Activated CD4-positive, alpha-beta T cell treated with anti-CD3 and anti-CD28 coated beads, Interleukin-2, amount 50 U/mL, for 16 hours (primary cell): Measurements from ENCODE around the gene APOBEC4.

Experiments used
- DNase-seq: peaks from one replicate; pipeline ENCODE4 v3.0.0-alpha.2; 2020

Gene APOBEC4

DNA sequence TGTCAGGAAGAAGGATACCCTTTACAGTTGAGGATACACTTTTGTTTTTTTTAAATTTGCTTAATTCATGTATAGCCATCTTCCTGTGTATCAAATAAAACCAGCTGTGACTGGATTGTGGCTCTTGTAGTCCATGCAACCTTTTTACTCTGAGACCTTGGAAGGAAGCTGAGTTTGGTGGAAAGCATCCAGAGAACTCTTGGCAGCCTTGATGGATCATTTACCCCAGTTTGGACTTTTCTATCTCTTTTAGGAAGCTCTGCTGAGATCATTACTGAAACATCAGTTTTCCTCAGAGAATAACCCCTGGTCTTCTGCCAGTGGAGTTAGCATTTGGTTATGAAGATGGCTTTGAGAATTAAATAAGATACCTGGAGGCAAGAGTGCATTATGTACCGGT lies 21.2 kb upstream of the APOBEC4 start:
- DNase-seq, result no peak

DNA sequence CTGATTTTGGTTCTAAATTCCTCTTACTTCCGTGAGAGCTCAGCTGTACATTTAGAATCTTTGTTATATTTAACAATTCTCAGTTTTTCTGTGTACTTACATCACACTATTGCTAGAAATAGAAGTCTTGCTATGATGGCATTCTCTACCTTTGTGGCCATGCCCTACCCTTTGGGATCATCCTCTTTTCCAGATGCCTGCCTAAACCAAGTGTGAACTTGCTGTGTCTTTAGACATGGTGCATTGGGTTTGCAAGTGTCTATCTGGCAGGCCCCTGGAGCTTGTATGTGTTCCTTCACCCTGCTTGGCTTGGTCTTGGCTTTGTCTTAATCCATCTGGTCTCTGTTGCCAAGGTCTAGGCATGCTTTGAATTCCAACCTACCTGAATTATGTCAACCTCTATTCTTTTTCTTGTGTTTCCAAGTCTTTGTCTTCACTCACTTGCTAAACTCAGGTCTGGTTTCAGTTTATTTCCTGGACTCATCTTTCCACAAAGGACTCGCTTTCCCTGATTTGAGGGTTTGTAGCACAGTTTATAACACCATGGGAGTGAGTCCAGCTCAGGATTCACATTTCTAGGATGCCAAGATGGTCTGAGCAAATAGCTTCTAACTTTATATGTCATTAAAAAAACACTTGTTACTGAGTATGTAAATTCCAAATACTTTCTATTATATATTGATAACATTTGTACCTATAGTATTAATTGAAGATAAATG lies 20.6 kb upstream of the APOBEC4 start:
- DNase-seq, result no peak

DNA sequence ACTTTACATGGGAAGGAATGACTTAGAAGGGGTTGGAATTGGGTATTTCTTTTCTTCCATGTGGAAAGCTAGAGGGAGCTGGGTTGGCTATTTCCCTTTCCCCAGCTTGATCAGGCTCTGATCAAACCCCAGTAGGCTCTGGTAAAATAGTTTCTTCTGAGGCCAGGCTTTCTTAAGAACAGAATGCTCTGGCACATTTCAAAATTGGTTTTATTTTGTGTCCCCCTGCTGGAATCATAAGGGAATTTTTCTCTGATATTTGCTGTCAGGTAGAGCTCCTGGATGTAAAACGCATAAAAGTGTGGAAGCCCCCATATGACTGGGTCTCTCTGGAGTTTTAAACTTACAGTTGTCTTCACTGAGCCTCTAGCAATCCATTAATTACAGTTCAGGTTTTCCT lies 17.1 kb upstream of the APOBEC4 start:
- DNase-seq, result no peak

DNA sequence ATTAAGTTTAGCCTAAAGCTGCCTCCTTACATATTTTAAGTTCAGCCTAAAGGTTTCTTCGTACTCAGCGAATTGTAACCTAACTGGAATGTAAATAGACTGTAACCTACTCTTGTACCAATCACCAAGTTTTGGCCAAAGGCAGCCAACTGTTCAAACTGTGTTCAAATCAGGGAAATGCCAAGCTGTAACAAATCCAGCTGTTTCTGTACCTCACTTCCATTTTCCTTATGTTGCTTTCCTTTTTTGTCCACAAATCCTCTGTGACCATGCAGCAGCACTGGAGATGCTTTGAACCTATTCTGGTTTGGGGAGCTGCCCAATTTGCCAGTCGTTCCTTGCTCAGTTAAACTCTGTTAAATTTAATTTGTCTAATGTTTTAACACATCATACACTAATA lies 3.2 kb upstream of the APOBEC4 start:
- no peak for DNase-seq

DNA sequence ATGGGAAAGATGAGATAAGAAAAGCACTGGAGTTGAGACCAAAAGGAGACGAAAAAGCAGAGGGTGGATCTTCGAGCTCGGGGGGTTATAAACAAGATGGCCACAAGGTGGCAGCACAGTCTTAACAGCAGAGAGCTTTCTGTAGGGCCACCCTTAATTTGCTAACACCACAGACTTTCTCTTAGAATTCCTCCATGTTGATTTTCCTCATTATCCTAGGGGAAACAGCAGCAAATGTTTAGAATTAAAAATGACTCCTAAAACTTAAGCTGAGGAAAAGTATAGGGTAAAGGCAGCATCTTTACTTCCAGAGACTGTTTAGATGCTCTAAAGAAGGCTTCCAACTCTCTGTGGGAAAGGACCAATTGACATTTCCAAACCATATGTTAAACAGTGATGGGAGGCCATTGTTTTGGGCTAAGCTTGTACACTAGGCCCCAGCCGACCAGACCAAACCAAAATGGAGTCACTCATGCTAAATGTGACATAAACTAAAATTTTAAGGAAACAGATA lies 2.5 kb upstream of the APOBEC4 start:
- peak; percentile 79 for DNase-seq

DNA sequence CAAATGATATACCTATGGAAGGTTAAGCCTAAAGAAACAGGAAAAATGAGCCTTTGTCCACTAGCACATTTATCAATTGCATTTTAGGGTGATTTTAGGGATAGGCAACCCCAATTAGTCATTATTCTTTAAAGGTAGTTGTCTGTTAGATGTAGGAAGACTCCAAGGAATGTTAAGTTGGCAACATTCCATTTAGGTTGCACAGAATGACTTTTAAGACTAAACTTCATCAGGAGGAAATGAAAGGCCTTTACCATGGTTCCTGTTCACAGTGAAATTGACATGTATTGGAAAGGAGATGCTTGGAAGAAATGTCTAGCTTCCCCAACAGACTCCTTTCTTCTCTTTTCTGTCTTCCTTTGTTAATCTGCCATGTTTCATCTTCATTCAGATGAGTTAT lies 1.6 kb upstream of the APOBEC4 start:
- DNase-seq, result no peak

DNA sequence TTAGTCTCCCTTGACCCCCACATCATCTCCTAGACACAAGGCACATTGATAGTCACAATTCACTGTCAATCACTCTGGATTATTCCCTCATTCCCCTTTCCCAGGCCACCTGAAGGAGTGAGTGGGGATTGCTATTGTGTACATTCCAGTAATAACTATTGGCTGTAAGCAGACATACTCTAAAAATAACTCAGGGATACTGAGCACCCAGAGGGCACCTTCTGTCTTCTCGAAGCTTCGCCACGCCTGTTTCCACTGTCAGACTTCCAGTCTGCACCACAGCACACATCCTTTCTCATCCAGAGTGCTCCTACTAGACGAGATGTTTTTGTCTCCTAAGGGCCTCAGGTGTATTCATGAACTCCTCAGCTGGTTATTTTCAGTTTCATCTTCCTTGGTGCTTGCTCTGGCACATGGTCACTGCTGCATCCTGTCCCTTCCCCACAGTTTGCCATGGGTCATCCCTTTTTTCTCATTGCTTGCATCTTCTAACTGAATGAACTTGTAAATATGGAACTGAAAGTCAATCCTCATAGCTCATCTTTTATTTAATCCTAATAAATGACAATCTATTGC lies 848 bp upstream of the APOBEC4 start:
- no peak for DNase-seq

DNA sequence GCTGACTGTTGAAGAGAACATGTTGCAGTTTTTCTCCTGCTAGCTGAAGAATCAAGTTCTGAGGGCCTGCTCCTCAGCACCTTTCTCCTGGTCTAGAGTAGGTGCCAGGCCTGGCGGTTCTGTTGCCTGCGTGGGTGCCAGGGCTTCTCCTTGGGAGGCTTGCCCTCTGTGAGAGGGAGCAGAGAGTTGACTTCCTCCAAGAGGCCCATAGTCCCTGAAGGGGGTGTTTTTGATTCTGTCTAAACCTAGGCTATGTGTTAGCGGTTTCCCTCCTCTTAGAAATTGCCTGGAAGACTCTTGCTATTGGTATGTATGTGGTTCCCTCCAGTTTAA lies 312 bp upstream of the APOBEC4 start:
- no peak for DNase-seq

DNA sequence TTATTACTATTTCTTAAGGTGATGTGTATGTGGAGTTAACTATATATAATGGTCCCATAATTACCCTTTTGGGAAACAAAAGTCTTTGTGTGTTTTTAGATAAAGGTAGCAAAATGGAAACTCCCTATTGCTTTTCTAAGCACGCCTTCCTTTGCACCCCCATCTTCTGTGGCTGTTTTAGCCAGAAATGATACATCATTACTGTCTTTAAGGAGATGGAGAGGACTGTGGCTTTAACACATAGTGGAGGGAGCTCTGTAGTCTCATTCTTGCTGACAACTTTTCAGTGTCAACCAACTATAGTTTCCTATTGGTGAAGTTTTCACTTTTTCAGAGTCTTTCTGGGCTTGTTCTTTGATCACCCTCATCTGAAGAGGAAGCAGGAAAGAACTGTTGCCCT lies 1.0 kb downstream of the APOBEC4 start:
- peak; percentile 79 for DNase-seq

DNA sequence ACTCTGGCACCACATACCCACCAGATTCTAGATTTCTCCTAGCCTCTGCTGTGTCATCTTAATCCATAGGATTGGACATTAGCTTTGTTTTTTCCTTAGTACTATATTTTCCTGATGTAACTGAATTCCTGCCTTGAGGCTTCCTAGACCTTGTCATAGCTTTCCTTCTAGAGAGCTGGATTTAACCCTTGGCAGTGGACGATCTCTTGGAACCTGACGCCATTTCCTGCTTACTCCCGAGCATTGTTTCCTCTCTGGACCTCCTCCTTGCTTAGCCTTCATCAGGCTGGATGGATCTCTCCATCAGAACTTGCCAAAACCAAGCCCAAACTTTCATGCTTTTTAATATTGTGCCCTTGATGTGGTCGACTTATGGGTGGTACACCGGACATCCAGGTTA lies 1.5 kb downstream of the APOBEC4 start:
- DNase-seq, result no peak

DNA sequence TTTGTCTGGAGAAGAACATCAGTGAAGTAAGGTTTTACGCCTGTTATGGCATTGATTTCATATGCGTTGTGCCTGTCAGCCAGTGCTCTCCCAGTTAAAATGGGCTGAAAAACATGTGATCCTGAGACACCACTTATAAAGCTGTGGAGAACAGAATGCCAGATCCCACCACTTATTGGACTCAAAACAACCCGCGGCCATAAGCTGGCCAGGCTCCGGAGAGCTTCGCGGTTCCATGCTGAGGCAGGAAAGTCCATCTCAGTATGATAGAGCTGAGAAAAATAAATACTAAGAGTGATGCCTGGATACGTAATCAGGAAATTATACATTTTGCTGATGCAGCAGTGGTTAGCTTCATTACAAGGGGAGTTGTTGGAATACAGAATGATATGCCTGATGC lies 5.1 kb downstream of the APOBEC4 start:
- no peak for DNase-seq

DNA sequence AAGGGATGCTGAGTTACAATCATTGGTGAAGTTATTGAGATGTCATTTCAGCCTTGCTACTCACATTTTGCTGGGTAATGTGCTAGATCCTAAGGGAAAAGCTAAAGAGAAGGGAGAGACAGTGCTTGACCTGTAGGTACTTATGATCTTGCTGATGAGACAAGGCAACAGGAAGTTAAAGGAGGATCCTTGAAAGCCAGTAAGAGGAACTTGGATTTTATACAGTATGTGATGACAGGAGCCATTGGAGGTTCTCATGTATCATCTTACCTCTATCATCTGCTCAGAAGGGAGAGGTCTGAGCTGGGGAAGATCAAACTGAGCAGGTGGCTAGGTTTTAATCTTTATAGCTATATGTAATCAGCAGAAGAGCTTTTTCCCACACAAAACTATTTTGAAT lies 6.3 kb downstream of the APOBEC4 start:
- no peak for DNase-seq

DNA sequence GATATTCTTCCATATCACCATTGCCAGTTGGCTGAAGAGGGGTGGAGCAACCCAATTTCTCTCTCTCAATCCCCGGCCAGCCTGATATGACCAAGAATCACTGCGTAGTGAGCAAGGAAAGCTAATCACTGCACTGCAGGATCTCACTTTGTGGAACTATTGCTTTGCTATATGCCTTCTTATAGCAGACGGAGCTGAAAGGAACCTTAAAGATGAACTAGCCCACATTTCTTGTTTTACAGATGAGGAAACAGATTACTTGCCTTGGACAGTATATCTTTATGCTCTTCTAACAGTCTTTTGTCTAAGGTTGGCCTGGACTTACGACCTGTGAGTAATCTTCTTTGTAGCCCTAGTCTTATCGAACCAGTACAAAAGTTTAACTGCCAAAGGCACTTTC lies 7.6 kb downstream of the APOBEC4 start:
- no peak for DNase-seq

DNA sequence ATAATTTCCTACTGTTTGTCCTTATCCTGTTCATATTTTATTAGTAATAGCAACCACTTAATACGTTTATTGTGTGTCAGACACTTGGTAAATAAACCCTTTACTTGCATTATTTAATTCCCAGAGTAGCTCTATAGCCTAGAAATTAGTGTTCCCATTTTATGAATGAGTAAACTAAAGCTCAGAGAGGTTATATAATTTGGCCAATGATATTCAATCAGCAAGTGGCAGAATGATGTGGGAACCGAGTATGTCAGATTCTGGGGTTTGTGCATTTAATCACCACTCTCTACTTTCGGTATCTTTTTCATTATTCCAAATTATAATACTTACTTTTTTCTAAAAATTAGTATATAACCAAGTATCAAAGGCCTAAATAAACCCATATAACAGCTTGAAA lies 10.9 kb downstream of the APOBEC4 start:
- DNase-seq, result no peak

DNA sequence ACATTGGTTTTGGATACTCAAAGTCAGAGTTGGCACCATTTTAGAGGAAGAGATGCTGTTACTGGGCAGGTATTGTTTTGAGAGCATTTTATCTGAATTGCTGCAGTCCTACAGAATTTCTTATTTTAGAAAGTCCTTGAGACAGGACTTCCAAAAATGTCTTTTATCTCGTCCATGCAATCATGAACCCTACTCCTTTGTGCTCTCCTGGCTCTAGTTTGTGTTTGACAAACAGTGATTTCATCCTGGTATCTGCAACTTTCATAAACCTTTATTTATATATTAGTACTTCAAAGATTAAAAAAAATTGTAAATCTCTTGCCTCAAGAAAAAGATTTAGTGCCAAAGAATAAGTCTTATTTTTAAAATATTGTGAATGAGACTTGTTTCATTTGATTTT lies 12.9 kb downstream of the APOBEC4 start:
- no peak for DNase-seq

DNA sequence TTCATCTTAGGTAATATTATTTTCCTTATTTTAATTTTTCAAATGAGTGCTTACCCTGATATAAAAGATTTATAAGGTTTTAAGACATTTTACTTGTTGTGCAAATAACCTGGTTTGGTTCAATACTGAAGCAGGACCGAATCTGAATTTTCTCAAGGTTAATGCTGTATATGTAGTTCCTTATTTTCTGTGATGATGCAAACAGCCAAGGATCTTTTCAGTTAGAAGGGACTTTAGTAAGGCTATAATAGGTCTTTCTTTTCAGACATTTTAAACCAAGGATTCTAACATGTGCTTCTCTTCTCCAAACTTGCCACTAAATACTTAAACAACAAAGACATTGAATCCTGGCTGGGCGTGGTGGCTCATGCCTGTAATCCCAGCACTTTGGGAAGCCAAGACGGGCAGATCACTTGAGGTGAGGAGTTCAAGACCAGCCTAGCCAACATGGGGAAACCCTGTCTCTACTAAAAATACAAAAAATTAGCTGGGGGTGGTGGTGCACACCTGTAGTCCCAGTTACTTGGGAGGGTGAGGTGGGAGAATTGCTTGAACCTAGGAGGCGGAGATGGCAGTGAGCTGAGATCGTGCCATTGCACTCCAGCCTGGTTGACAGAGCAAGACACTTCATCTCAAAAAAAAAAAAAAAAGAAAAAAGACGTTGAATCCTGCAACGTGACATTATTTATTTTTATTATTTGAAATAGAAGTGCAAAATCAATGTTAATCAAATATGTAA lies 14.3 kb downstream of the APOBEC4 start:
- DNase-seq, result no peak

DNA sequence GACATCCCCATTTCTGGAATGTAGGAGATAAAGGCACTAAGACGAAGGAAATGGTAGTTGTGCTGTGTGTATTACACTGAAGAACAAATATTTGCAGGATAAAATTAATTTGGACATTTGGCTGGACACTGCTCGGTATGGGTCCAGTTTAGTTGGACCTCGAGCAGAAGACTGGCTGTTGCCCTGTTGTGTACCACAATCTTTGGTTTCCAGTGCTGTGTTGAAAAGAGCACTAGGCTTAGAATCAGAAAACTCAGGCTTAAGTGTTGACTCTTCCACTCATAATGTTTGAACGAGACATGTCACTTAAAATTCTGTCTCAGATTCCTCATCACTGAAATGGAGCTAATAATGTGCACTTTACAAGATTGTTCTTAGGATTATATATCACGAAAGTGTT lies 16.3 kb downstream of the APOBEC4 start:
- DNase-seq, result no peak

DNA sequence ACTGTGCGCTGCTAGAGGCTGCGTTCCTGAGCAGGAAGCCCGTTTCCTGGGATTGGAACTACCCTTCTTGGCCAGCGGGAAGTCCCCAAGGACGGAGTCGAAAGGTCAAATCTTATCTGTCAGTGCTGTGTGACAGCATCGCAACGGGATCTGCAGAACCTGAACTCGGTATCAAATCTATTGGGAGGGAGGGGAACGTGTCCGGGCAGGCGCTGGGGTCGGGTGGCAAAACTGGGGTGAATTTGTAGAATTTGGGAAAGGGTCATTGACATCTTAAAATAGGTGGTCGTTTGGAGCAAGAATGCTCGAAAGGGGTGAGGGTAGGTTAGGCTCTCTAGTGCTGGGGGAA lies 16.8 kb downstream of the APOBEC4 start:
- no peak for DNase-seq

DNA sequence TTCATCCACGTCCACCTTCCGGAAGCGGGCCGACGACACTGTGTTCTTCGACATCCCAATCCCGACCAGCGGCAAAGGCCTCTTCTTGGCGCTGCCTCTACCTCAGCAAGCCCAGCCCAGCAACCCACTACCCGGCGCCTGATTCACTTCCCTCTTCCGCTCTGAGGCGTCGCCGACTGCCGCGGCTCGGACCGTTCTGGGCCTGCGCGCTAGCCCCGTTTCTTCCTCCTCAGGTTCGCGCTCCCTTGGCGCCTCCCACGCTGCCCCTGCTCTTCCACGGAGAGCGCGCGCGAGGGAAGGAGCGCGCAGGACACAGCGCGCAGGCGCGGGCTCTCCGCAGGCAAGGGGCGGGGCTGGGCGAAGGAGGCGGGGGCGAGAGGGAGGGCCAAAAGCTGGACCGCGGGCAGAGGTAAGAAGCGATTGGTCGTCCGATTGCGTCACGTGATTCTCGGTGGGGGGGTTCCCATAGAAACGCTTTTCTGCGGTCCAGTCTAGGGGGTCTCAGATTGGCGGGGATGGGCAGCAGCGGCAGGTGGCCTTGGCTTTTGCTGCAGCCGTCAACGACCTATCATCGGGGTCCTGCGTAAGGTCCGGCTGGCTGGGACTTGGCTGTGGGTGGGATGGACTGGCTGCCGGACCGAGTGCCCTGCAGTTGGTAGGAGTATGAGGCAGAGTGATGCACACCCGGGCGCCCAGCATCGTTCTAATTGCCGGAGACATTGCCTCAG lies 17.3 kb downstream of the APOBEC4 start, which contains the start of gene ARPC5:
ARPC5 (minus strand) TSS at position 178 of the 728 bp plus-strand sequence; CDS start at position 54, 124 bp downstream.
- DNase-seq, result peak; percentile 97

DNA sequence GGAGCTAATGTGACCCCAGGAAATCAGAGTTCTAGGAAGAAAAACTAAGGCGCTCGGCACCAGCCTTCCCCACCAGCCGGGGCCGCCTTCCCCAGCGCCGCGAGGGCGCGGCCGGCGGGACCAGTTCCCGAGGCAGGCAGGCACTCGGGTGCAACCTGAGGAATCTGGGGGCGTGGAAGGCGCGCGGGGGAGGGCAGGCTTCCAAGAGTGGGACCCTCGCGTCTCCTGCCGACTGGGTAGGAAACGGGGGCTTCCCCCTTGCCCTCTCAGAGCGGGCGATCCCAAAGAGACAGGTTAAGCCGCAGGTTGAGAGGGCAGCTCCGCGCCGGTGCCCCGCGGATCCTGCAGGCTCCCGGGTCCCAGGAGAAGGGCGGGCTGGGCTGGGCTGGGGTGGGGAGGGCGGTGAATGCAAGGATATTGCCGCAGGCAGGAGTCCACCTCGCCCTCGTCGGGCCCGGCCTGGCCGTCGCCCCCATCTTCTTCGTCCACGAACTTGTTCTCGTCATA lies 18.0 kb downstream of the APOBEC4 start:
- no peak for DNase-seq

DNA sequence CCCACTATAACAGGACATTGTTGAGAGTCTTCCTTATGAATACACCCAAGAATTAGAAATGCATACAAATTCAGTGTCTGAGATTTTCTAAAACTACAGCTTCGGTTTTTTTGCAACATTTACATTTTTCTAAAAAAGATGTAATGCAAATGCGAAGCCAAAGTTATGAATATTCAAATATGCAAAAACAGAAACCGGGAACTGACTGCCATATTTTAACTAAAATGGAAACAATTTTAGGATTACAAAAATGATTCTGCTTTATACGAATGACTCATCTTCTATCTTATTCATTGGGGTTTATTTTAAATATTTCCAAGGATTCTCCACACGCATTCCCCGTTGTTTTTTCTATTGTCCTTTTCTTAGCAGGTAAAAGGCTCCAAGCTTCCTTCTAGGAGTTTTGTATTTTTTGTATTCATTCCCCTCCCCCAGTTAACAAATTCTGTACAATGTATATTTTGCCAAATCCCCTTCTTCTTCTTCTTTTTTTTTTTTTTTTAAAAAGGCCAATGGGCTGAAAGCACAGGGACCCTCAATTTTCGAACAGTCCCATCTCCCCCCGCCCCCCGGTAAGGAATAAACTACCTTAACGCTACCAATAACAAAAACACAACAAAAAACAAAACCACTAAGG lies 18.6 kb downstream of the APOBEC4 start:
- no peak for DNase-seq

DNA sequence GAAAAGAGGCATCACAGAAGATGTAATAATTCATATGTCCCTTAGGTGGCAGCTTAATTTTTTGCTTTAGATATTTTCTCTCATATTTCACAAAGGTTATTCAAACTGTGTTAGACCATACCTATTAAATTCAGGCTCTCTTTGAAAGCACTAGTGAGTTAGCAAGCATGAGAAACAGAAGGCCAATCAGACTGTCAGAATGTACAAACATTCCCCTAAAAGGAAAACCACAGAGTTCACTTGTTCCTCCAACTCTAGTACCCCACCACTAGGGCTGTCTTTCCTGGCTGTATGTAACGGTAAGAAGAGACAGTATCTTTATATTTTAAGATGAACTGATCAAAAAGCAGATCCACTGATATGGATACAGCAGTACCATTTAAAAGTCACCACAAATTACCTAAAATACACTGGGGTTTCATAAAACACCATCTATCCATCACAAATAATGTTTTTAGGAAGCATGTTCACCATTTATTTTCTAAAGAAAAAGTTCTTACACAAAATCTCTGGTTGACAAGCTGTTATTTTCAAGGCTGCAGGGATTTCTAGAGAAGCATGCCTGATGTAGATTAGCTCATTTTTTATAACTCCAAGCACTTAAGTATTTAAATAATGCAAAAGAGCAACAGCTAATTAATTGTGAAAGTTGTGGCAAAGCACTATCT lies 19.3 kb downstream of the APOBEC4 start:
- DNase-seq, result peak; percentile 83
